Kidney (tissue), 14 donors: ENCODE measurements around the gene UCHL5. TPM values are rescaled to one million over a fixed set of nuclear protein-coding genes. Genes with fewer than 3 reads are reported as not detected.
"Not testable (repeated sequence)": the region's sequence is repeated elsewhere in the genome, so short reads cannot be mapped to it uniquely, and the experiment has no call there.

Experiments used
- DNase-seq, 5 donors: peaks; one replicate each; pipeline ENCODE4 v3.0.0-alpha.2; 2013 to 2020
- FAIRE-seq: peaks from 2 replicates; lab custom pipeline; 2012; peaks lifted over from hg19 to GRCh38; lab: Jason Lieb, UNC
- H3K27ac ChIP-seq, 2 donors: one replicate each; pipeline ENCODE4 v1.7.0; 2013; ENCODE audit warnings: low read depth in 2 of 2, low read length in 2 of 2, inconsistent platforms in 1 of 2
- H3K27me3 ChIP-seq: one replicate; pipeline ENCODE4 v1.7.1; 2013; ENCODE audit warnings: low read length, inconsistent platforms; ENCODE audit not compliant: control insufficient read depth, insufficient read depth
- H3K36me3 ChIP-seq, 3 donors: one replicate each; pipeline versions ENCODE4 v1.7.0 to v1.7.1; 2013; ENCODE audit warnings: low read length in 3 of 3, control low read depth in 1 of 3, inconsistent platforms in 1 of 3; ENCODE audit not compliant: insufficient read depth in 3 of 3, control insufficient read depth in 2 of 3
- H3K4me1 ChIP-seq, 3 donors: one replicate each; pipeline versions ENCODE4 v1.7.0 to v1.7.1; 2013; ENCODE audit warnings: low read length in 3 of 3, inconsistent platforms in 1 of 3, low read depth in 1 of 3; ENCODE audit not compliant: control insufficient read depth in 2 of 3, insufficient read depth in 2 of 3
- H3K4me3 ChIP-seq, 3 donors: one replicate each; pipeline versions ENCODE4 v1.7.0 to v1.8.1; 2013; ENCODE audit warnings: low read length in 3 of 3, control low read depth in 1 of 3, inconsistent platforms in 1 of 3
- H3K9ac ChIP-seq, 3 donors: one replicate each; pipeline versions ENCODE4 v1.7.0 to v1.7.1; 2013; ENCODE audit warnings: low read length in 3 of 3, control low read depth in 1 of 3, inconsistent platforms in 1 of 3
- H3K9me3 ChIP-seq, 3 donors: one replicate each; pipeline versions ENCODE4 v1.7.0 to v1.7.1; 2013; ENCODE audit warnings: low read length in 3 of 3, control low read depth in 1 of 3, inconsistent platforms in 1 of 3; ENCODE audit not compliant: control insufficient read depth in 2 of 3, insufficient read depth in 1 of 3
- CTCF ChIP-seq: IDR thresholded peaks from 3 replicates; pipeline ENCODE4 v1.5.1; 2012; ENCODE audit warnings: mild to moderate bottlenecking, moderate library complexity, borderline replicate concordance; ENCODE audit not compliant: insufficient read depth; ENCODE audit errors: extremely low read depth
- intact Hi-C: fragments of 100-400 bp; cut with DNase I; formaldehyde crosslinking; loops from one replicate; pipeline ENCODE4 v1.11.1; 2022
- polyA plus RNA-seq: library from polyadenylated mRNA; stranded (reverse); fragments of 350-450 nt; fragmentation: Illumina TruSeq; extraction: RNeasy Lipid Tissue Mini Kit (QIAGEN cat#74804); gene quantifications from one replicate; pipeline ENCODE4 v1.2.3, GENCODE V29; 2014; ENCODE audit warnings: low read depth, low replicate concordance; ENCODE audit not compliant: insufficient read depth
- total RNA-seq: library from RNA; stranded (reverse); fragmentation: NEBNext Ultra II Directional; extraction: Animal tissue kit (Norgen Biotek cat#: 25700); gene quantifications from one replicate; pipeline ENCODE4 v1.2.1, GENCODE V29; 2021
- donor health status: control.
- donor health status: control.
- donor health status: control.
- donor health status: control.
- donor health status: control.
- donor health status: DM: yes; HTN: yes; CAD: no.
- donor health status: Normal renal cell carcinoma (clear cell type).

UCHL5 gene
- total and polyA plus RNA-seq, 2 donors from 2014 or later, result 15.2 to 26.4 TPM

- Histone ChIP-seq H3K9ac (no peak overlapping the region), H3K27ac (no peak overlapping the region), H3K4me3 (no peak overlapping the region), H3K27me3 (no peaks in the 10 kb centered on the region), H3K4me1 (no peaks in the 10 kb centered on the region), H3K36me3 (no peaks in the 10 kb centered on the region), H3K9me3 (no peaks in the 10 kb centered on the region)
- TF ChIP-seq CTCF, result no peak
- FAIRE-seq (no peak), DNase-seq (no peak)
- intact Hi-C loops, result no loop called here
Measured at GRCh38 chr1:192984080-192984479, 75.1 kb downstream of the UCHL5 start.

- no peaks in the 10 kb centered on the region for H3K36me3 ChIP-seq
- H3K4me3 ChIP-seq, result no peak overlapping the region
- no peak overlapping the region for H3K27ac ChIP-seq
- FAIRE-seq (no peak), DNase-seq (no peak)
- no peak overlapping the region for H3K9ac ChIP-seq
- H3K4me1 ChIP-seq, result no peaks in the 10 kb centered on the region
- no peak for TF ChIP-seq CTCF
- intact Hi-C loops, result no loop called here
- no peaks in the 10 kb centered on the region for H3K9me3 ChIP-seq
- no peaks in the 10 kb centered on the region for H3K27me3 ChIP-seq
Measured at GRCh38 chr1:192983349-192983980, 75.7 kb downstream of the UCHL5 start.

- intact Hi-C loops, result no loop called here
- Histone ChIP-seq H3K36me3 (no peaks in the 10 kb centered on the region), H3K4me3 (no peak overlapping the region), H3K27me3 (no peaks in the 10 kb centered on the region), H3K9ac (no peak overlapping the region), H3K4me1 (no peaks in the 10 kb centered on the region), H3K27ac (no peak overlapping the region), H3K9me3 (no peaks in the 10 kb centered on the region)
- DNase-seq (no peak), FAIRE-seq (no peak)
- no peak for TF ChIP-seq CTCF
Measured at GRCh38 chr1:192980856-192981255, 78.3 kb downstream of the UCHL5 start.

GRCh38 chr1:192980334-192980733 is 78.8 kb downstream of the UCHL5 start:
- H3K9ac ChIP-seq, intact Hi-C loops, H3K27me3 ChIP-seq, H3K9me3 ChIP-seq, H3K4me1 ChIP-seq, H3K27ac ChIP-seq, FAIRE-seq, H3K4me3 ChIP-seq, DNase-seq, H3K36me3 ChIP-seq: not testable (repeated sequence)
